Activated CD8-positive, alpha-beta memory T cell treated with anti-CD3 and anti-CD28 coated beads for 1 hour (primary cell): ENCODE data around the gene MRE11.
"Not testable (repeated sequence)": the region's sequence is repeated elsewhere in the genome, so short reads cannot be mapped to it uniquely, and the experiment has no call there.

ENCODE experiments used
- DNase-seq, 2 donors: peaks; one replicate each; pipeline ENCODE4 v3.0.0-alpha.2; 2020; ENCODE audit warnings: low read depth in 1 of 2; ENCODE audit errors: extremely low read depth in 1 of 2

MRE11 gene

DNA sequence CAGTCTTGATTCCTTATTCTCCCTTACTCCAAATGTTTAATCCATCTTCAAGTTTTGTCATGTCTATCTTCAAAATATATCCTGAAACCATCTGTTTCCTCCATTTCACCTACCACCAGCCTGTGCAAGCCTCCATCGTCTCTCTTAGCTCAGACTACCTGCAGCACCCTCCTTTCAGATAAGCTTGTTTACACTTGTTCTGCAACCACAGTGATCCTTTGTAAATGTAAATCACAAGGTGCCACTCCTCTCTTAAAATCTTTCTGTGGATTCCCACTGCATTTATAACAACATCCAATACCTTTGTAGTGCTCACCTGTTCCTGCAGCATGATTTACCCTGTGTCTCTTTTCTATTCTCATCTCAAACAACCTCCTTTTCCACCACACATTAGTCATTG, 60.6 kb downstream of the MRE11 start:
- DNase-seq = no peak

DNA sequence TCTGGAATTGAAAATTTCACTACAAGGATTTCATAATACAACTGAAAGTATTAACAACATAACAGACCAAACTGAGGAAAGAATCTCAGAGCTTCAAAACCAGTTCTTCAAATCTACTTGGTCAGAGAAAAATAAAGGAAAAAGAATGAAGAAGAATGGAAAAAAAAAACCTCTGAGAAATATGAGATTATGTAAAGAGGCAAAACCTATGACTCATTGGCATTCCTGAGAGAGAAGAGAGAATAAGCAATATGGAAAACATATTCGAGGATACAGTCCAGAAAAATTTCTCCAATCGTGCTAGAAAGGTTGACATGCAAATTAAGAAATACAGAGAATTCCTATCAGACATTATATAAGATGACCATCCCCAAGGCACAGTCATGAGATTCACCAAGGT, 69.0 kb downstream of the MRE11 start:
- no peak for DNase-seq

DNA sequence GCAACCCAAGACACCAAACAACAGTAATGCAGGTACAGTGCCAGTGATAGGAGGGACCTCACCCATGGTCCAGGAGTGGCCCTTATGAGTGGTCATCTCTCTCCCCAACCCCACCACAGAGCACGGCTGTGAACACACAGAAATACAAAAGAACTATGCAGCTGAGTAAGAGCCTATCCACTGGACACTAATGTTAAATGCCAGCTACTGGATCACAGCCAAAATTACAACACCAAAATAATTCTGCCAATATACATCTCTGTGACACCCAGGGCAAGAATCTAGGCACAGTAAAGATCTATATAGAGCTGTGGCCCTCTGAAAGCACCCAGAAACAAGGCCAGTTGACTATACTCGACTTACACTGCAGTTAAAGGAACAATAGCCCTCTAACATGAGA, 69.6 kb downstream of the MRE11 start:
- DNase-seq = no peak

DNA sequence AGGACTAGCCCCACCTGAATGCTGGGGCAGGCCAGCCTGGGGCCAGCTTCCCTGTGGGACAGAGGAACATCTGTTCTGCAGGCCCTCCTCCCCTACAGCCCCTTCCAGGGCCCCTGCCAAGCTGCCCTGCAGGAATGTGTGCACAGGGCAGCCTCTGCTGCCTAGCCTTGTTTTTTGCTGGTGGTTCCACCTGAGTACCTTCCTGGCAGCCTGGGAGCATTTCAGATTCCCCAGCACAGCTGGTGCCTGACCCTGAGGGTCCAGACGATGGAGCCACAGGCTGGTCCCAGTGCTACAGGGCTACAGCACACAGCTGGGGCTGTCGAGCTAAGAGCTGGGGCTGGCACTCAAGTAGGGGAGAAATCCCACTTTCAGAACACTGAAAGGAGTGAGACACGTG, 70.1 kb downstream of the MRE11 start:
- DNase-seq = no peak

DNA sequence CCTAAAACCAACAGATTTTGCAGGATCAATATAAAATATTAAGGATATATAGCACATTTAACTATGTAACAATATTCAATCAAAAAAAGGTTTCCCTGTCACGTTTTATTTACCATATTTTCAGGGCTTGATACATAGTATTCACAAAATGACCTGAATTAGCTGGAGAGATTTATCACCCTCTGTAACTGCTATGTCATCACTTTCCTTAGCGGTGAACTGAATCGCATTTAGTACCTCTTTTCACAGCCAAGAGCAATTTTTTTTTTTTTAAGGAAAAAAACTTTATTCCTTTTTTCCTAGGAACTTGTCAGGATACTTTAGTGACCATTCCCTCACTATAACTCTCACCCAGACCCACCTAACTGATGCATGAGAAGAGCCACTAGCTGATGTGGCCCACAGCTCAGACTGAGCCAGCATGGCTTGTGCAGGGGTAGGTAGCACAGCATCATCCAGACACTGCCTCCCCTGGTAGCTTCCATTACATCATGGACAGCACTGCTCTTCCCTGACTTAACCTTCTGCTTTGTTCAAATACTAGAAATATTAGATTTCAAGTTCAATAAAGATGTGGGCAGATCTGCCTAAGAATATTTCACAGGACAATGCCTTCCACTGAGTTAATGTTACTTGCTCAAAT, 75.4 kb downstream of the MRE11 start:
- DNase-seq = no peak

DNA sequence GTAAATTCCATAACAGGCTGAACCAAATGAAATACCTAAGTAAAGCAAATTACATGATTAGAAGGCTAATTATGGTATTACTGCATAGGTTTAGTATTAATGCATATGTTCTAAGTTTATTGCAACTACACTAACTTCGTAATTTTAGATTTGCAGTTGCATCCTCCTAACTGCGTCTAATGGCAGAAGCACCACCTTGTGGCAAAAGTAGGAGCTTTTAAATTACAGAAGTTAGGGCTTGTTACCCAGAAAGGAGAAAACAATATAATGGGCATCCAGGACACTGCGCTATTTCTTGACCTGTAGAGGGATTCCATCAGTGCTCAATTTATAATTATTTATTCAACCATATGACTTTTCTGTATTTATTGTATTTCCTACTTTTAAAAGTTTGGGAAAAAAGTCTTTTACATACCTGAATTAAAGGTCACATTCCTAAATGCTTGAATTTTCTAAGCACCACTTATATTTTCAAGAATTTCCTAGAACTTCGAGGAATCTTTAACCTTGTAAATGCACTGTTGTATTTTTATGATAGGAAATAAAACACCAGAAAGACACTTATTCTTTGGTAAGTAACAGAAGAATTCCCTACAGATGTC, 76.2 kb downstream of the MRE11 start:
- DNase-seq = no peak

DNA sequence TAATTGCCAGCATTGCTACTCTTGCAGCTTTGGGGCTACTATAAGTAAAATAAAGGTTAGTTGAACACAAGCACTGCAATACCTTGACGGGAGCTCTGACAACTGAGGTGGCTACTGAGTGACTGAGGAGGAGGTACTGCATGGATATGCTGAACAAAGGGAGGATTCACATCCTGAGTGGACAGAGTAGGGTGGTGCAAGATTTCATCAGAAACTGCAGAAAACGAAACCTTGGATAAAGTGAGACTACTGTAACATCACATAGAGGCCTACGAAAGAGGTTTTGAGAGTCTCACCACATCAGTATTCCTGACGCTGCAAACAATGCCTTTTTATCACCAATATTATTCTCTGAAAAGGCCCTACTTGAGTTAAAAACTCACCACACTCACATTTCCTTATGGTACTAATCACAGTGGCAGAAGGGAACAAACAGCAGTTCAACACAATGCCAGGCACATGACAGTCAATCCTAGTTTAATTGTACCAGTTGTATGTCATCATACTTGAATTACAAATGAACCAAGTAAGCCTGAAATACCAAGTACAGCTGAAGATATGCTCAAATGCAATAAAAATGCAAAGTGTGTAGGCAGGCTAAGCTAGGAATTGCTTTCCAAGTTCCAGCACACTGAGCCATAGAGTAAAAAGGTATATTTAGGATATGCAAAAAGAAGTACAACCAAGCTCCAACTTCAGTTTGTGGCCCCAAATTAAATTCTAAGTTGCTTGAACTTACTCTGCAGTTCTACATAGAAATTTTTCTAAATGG, 88.4 kb downstream of the MRE11 start:
- no peak for DNase-seq

DNA sequence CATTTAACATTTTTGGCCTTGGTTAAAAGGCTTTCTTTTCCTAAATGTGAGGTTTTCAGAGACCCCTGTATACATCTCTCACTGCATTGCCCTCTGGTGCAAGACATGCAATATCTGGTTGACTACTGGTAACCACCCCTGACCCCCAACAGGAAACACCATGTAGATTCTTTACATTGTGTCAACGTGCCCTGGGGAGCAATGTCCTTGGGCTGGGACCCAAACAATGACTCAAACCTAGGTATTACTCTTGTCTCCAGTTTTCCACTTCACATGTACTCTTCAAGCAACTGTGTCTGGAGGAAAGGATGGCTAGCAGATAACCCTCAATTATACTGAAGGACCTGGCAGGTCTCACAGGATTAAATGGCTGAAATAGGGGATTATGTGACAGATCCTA, 91.3 kb downstream of the MRE11 start:
- DNase-seq = no peak

DNA sequence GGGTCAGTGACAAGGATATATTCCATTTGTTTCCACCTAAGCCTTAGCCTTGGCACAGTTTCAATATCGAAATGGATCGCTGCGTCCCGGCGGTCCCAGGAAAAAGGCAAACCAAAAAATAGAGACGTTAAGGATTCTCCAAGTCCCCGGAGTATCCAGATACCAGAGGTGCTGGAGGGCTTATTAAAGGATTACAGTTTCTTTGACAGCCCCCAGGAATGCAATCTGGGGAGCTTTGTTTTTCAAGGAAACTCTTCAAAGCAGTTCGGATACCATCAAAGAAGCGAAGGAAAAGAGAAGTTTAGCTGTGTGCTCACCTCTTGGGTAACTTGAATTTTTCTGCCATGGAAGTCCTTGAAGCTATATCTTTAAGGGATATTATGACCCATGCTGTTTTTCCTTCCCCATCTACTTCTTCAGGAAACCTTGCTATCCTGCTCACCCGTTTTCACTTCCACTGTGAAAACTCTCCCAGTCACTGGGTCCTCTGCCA, 91.8 kb downstream of the MRE11 start:
- no peak for DNase-seq

DNA sequence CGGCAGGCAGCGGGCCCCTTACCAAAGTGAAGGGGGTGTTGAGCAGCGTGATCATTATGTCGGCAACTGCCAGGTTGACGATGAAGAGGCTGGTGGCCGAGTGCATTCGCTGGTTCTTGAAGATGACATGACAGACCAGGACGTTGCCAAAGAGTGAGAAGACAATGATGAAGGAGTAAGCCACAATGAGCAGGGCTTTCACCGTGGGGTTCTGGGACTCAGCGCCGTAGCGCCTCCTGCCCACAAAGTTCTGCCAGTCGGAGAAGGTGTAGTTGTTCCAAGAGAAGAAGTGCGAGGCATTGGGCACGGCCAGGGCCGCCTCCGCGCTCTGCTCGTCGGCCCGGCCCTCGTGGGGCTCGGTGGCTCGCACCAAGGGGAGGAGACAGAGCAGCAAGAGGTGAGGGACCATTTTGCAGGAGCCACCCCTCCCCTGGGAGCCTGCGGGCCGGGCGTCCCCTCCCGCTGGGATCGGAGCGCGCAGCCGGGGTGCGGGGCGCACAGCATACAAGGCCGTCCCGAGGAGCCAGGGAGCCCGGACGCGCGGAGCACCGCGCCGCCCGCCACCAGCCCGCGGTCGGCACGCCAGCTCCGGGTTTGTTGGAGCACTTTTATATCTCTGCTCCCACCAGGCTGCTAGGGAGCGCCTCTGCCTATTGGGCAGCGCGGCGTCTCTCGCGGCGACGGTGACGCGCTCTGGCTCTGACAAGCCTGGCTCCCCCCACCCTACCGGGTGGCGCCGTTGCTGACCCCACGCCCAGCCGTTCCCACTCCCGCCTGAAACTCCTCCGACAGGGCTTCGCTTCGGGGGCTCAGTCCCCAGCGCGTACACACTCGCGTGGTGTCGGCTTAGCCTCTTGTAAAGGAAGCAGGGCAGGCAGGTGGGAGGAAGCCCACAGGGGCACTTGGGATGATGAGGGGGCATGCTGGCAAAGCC, 92.5 kb downstream of the MRE11 start, which contains the start of gene GPR83:
Gene GPR83, minus strand, starts transcription at position 581 of the 934 bp plus-strand sequence. Its CDS starts 172 bp downstream, at position 409.
- DNase-seq = no peak

DNA sequence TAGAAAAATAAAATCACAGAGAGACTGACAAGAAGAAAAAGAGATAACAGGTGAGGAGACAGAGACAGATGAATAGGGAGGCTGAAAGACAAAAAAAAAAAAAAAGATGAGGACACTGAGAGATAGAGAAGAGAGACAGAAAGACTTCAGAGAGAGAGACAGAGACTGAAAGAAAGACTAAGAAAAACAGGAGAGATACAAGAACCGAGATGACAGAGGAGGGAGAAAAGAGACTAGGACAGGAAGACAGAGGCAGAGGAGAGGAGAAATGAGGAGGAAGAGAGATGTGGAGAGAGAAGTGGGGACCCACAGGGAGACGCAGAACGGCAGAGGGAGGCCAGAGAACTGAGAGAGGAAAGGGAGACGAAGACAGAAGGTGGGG, 93.2 kb downstream of the MRE11 start:
- no peak for DNase-seq

DNA sequence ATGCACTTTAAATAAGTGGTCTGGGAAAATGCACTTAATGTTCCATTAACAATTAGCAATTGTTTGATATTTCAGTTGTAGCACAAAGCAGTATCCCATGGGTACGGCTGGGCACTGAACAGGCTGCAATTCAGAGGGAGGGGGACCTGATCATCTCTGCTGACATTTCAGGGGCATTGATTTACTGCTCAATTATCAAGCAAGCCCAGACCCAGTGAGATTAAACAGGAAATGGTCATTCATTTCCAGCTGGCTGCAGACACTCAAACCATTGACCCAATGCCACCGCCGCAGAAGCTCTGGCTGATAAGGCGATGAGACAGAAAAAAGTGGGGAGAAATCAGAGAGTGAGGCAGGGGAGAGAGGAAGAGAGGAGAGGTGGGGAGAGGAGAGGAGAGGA, 93.6 kb downstream of the MRE11 start:
- no peak for DNase-seq

DNA sequence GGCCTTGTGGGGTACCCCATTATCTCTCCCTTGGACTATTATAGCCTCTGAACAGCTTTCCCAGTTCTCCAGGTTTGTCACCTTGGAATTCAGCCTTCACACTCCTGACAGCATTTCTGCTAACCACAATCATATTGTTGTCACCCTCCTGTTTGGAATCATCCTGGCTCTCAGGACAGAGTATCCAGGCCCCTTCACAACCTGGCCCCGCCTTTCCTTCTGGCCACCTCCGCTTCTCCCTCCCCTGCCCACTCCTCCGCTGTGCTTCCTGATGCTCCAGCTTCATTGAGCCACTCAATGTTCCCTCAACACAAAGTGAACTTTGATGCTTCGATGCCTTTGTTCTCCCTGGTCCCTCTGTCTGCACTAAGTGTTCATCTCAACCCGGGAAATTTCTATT, 95.5 kb downstream of the MRE11 start:
- DNase-seq = no peak

DNA sequence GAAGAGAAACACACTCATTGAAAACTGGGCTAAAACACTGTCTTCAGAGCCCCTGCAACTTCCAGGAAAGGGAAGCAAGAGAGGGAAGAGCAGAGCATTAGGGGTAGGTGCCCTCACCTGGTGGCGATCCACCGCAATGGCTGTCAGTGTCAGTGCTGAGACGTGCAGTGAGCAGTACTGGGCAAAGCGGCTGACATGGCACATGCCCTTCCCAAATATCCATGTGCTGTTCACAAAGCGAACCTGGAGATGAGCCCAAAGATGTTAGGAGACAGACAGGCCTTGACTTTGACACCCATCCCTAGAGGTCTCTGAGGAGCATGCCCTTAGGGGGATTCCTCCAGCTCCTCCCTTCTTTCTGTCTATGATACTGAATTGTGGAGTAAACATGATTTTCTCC, 97.4 kb downstream of the MRE11 start:
- DNase-seq = no peak

DNA sequence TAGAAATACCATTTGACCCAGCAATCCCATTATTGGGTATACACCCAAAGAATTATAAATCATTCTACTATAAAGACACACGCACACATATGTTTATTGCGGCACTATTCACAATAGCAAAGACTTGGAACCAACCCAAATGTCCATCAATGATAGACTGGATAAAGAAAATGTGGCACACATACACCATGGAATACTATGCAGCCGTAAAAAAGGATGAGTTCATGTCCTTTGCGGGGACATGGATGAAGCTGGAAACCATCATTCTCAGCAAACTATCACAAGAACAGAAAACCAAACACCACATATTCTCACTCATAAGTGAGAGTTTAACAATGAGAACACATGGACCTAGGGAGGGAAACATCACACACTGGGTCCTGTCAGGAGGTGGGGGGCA, 101.7 kb downstream of the MRE11 start:
- not testable (repeated sequence) for DNase-seq

DNA sequence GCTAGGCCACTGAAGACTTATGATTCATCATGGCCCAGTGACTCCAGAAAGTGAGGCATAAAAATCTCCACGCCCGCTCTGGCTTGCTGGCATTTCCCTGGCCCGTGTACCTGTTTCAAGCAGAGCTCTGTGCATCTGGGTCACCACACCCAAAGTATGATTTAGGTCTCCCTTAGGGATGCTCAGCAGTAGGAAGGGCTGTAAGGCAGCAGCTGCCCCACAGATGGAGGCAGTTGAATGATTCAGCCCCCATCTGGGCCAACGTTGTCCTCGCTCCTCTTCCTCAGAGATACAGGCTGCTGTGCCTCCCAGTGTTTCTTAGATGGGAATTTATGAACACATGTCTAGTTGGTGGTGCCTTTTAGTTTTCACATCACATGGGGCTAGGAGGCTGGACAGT, 114.0 kb downstream of the MRE11 start:
- DNase-seq = no peak

DNA sequence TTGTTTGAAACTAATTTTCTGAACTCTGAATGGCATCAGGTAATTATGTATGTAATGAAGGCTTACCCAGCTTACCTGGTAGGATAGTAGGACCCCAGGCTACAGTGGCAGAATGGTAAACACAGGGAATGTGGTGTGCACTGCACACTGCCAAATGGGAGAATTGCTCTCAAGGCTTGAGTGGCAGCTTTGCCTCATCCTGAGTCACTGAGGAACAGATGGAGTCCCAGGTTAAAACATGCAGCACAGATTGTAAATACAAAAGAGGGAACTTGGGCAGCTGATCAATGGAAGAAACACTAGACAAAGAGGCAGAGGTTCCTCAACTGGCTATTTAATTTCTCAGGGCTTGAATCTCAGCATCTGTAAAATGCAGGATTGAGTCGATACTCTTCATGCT, 116.8 kb downstream of the MRE11 start:
- no peak for DNase-seq

DNA sequence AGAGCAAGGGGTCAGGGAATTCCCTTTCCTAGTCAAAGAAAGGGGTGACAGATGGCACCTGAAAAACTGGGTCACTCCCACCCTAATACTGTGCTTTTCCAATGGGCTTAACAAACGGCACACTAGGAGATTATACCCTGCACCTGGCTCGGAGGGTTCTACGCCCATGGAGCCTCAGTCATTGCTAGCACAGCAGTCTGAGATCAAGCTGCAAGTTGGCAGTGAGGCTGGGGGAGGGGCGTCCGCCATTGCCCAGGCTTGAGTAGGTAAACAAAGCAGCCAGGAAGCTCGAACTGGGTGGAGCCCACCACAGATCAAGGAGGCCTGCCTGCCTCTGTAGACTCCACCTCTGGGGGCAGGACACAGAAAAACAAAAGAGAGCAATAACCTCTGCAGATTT, 123.1 kb downstream of the MRE11 start:
- not testable (repeated sequence) for DNase-seq
